Vagina (tissue), 2 donors: ENCODE results near the gene SMIM13.

Experiments
- CTCF ChIP-seq, 3 experiments: fragments of 450-650 bp in 2 of 3; fragments of 200-600 bp in 1 of 3; sonication (generic) in 1 of 3; IDR thresholded peaks; one replicate each; pipeline ENCODE4 v1.5.1; 2017 to 2019; ENCODE audit warnings: antibody characterized with exemption in 3 of 3, mild to moderate bottlenecking in 2 of 3, moderate library complexity in 2 of 3
- POLR2A ChIP-seq, 2 donors: fragments of 450-650 bp; IDR thresholded peaks; one replicate each; pipeline ENCODE4 v1.6.1; 2017; ENCODE audit warnings: antibody characterized with exemption in 2 of 2, mild to moderate bottlenecking in 2 of 2, moderate library complexity in 2 of 2
- POLR2AphosphoS5 ChIP-seq, 2 donors: sonication (generic); formaldehyde crosslinking; IDR thresholded peaks; one replicate each; pipeline ENCODE4 v1.9.0; 2017; ENCODE audit warnings: antibody characterized with exemption in 2 of 2, mild to moderate bottlenecking in 2 of 2, low read depth in 1 of 2; ENCODE audit not compliant: insufficient read depth in 1 of 2

GRCh38 chr6:11108726-11109125 is 15.1 kb downstream of the SMIM13 start:
- TF ChIP-seq POLR2A (IDR thresholded peaks at IDR 0.05), result no peak
- TF ChIP-seq CTCF (IDR thresholded peaks at IDR 0.05), result no peak
- no peak for TF ChIP-seq POLR2AphosphoS5 (IDR thresholded peaks at IDR 0.05; ENCODE audit: insufficient read depth in 1 of 2, low read depth in 1 of 2)
